ENCODE measurements around the gene GHDC. TPM values are rescaled to one million over a fixed set of nuclear protein-coding genes. Genes with fewer than 3 reads are reported as not detected.

GHDC gene, protein sequence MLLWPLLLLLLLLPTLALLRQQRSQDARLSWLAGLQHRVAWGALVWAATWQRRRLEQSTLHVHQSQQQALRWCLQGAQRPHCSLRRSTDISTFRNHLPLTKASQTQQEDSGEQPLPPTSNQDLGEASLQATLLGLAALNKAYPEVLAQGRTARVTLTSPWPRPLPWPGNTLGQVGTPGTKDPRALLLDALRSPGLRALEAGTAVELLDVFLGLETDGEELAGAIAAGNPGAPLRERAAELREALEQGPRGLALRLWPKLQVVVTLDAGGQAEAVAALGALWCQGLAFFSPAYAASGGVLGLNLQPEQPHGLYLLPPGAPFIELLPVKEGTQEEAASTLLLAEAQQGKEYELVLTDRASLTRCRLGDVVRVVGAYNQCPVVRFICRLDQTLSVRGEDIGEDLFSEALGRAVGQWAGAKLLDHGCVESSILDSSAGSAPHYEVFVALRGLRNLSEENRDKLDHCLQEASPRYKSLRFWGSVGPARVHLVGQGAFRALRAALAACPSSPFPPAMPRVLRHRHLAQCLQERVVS
- 13.3 and 16.5 TPM in 2 replicates for total RNA-seq

DNA sequence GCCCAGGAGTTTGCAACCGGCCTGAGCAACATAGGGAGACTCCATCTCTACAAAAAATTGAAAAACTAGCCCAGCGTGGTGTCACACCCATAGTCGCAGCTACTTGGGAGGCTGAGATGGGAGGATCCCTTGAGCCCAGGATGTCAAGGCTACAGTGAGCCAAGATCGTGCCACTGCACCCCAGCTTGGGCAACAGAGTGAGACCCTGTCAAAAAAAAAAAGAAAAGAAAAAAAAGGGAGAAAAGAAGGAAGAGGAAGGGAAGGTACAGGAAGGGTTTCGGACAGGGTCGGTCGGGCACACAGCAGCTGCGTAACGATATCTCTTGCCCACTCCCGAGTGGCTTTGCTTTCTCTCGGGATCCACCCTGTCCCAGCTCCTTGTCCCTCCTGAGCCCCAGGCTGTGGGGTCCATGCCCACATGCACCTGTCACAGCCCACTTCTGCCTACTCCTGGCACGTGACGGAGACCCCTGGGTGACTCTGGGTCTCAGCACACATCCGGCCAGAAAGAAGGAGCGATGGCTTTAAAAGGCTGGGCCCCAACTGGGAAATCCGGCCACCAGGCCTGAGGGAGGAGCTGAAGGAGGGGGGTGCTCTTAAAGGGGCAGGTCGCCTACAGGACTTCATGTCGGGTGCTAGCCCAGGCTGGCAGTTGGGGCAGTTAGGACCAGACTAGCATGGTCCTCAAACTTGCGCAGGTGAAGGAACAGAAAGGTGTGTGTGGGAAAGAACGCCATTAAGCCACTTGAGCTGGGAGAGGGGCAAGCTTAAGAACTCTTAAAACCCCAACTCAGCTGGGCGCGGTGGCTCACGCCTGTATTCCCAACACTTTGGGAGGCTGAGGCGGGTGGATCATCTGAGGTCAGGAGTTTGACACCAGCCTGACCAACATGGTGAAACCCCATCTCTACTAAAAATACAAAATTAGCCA lies at the start of gene GHDC:
Gene GHDC, minus strand, starts transcription at position 526 of the 931 bp plus-strand sequence. CDS start 913 bp downstream, outside the sequence.

DNA sequence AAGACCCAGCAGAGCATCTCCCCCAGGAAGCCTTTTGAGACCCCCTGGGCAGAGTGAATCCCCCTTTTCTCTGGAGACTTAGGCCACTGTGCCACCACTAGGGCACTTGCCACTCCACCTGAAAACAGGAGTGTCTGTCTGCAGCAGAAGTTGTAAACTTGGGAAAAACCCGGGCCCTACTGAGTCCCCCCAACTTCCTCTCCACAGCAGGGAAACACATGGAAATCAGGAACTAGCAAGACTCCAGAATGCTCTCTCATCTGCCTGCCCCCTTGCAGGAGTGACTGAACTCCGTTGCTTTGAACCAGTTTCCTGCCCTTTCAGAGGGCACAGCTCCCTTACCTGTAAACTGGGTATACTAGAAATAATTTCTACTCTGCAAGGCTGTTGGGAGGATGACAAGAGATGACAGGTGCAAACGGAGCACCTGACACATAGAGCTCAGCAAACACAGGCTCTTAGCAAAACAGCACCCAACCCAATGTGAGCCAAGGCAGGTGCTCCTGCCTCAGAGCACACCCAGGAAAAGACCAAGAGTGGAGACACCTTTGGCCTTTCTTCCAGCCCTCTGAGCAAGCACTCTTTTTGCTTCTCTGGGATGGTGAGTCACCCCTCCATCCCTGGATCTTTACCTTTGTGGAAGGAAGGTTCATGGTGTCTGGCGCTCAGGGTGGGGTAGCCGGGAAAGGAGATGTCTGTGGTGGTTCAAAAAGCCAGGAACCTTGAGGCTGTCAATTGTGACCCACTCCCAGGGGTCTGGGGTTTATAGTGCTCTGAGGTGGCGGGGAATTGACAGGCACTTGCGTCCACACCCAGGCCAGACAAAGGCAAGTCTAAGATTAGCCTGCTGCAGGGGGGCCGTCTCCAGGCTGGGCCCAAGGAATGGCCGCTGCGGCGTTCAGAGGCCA lies 9.3 kb downstream of the GHDC start, which contains the start of gene HCRT:
Gene HCRT, minus strand, starts transcription at position 740 of the 908 bp plus-strand sequence. Its CDS starts 87 bp downstream, at position 653.

DNA sequence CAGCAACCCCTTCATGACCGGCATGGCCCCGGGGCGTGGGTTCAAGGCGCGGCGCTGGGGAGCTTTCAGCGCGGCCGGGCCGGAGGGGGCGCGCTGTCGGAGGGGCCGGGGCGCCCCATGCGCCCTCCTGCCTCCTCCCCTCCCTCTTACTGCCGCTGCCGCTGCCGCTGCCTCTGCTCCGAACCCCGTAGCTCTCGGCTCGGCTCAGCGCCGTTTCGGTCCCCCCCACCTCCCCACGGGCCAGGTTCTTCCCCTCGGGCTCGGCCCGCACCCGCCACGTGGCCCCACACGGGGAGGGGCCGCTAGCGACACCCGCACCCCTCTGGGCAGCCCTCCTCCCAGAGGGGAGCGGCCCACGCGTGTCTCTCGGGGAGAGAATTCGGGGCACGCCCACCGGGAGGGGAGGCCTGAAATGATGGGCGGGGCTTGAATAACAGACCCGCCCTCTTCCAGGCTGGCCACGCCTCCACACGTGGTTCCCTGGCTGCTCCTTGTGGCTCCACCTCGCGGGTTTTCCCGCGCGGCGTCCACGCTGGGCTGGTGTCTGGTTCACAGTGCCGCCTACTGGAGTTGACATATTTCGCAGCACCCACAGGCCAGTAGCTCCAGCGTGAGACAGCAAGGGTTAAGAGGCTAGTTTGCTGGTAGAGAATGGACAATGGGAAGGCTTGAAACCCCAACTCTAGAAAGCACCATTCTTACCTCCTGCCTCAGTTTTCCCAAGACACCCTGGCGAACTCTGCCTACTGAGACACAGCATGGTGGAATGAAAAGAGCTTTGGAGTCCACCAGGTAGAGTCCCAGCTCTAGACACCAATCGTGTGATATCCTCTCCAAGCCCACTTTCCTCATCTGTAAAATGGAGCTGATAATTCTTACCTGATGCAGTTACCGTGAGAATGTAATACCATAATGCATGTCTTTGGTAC lies 13.1 kb downstream of the GHDC start, which contains the start of gene KCNH4:
Gene KCNH4, minus strand, starts transcription at position 221 of the 929 bp plus-strand sequence. Its CDS starts 197 bp downstream, at position 24.

Other genes with a start within 250 kb of the GHDC start
- 40.6 and 42.2 TPM in 2 replicates for gene CNP, start 227.7 kb downstream of the GHDC start, total RNA-seq
- 64.4 and 91.4 TPM in 2 replicates for gene DNAJC7, start 177.1 kb downstream of the GHDC start, total RNA-seq
- gene NKIRAS2, start 174.4 kb downstream of the GHDC start, total RNA-seq, result 17.3 and 19.7 TPM in 2 replicates
- gene C17orf113, start 143.9 kb downstream of the GHDC start, total RNA-seq, result 0.22 and 0.37 TPM in 2 replicates
- not detected in 2 replicates for gene ZNF385C, start 96.0 kb downstream of the GHDC start, total RNA-seq
- gene DHX58, start 81.8 kb downstream of the GHDC start, total RNA-seq, result 10.3 and 17.4 TPM in 2 replicates
- 8.7 and 10.7 TPM in 2 replicates for gene KAT2A, start 73.1 kb downstream of the GHDC start, total RNA-seq
- gene HSPB9, start 71.7 kb downstream of the GHDC start, total RNA-seq, result not detected in 2 replicates
- 46.0 and 62.3 TPM in 2 replicates for gene RAB5C, start 39.5 kb downstream of the GHDC start, total RNA-seq
- not detected in 2 replicates for gene KCNH4, start 13.4 kb downstream of the GHDC start, total RNA-seq
- not detected in 2 replicates for gene HCRT, start 9.0 kb downstream of the GHDC start, total RNA-seq
- gene STAT5B, start 81.9 kb upstream of the GHDC start, total RNA-seq, result 27.8 and 31.9 TPM in 2 replicates
- 8.1 and 14.7 TPM in 2 replicates for gene STAT5A, start 94.0 kb upstream of the GHDC start, total RNA-seq
- gene STAT3, start 193.9 kb upstream of the GHDC start, total RNA-seq, result 60.8 and 86.4 TPM in 2 replicates
- gene CAVIN1, start 228.8 kb upstream of the GHDC start, total RNA-seq, result 669 and 706 TPM in 2 replicates